D341Med (cell line): Measurements from ENCODE around the gene OR2T29.
"Not testable (repeated sequence)": the region's sequence is repeated elsewhere in the genome, so short reads cannot be mapped to it uniquely, and the experiment has no call there.

Experiments
- DNase-seq: peaks from one replicate; pipeline ENCODE4 v3.0.0; 2012; ENCODE audit warnings: low spot score

The OR2T29 gene

GRCh38 chr1:248510217-248510616, 52.4 kb downstream of the OR2T29 start:
- DNase-seq = not testable (repeated sequence)

GRCh38 chr1:248507773-248508172, 54.8 kb downstream of the OR2T29 start, which contains the start of gene OR2G6:
OR2G6 (plus strand) TSS chr1:248508073; CDS start chr1:248521647, 13,574 bp downstream.
- not testable (repeated sequence) for DNase-seq
